HG02884 (cell line): ENCODE data around the gene BCAM.
"Not testable (repeated sequence)": the region's sequence is repeated elsewhere in the genome, so short reads cannot be mapped to it uniquely, and the experiment has no call there.

Source experiments
- ATAC-seq: cut with Tn5 transposase; IDR thresholded peaks from one replicate; pipeline ENCODE4 v1.9.1; 2021; ENCODE audit warnings: mild to moderate bottlenecking, moderate library complexity; ENCODE audit not compliant: unreplicated experiment

The BCAM gene

DNA sequence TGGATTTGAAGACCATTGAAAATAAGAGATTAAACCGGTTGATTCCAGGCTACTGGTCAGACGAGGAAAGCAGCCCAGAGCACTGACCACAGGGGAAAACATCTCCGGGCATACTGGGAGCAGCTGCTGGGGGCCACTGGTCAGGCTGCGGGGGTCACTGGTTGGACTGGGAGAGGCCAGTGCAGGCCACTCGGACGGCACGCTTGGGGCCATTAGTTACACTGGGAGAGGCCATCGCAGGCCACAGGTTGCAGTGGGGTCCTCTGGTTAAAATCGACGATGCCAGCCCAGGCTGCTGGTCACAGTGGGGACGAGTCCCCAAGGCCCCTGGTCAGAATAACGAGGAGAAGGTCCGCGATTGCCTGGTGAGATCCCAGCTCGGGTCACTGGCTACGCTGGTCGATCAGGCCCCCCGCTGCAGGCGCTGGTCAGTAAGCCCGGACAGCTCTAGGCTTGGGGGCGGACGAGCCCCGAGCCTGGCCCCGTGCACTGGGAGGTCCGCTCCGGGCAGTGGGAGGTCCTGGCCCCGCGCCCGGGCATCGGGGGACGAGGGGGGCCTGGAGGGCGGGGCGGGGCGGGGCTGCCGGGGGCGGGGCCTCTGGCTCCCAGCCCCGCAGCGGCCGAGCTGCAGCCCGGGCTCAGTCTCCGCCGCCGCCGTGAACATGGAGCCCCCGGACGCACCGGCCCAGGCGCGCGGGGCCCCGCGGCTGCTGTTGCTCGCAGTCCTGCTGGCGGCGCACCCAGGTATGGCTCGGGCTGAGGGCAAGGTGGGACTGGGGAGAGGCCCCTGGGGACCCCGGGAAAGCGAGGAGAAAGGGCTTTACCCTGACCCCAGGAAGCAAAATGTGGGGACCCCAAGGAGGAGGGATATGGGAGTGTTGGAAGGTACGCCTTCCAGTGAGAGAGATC, at the start of gene BCAM:
TSS of gene BCAM (plus strand) at position 641 of the 909 bp plus-strand sequence. CDS start at position 663, 22 bp downstream.
- no peak for ATAC-seq

DNA sequence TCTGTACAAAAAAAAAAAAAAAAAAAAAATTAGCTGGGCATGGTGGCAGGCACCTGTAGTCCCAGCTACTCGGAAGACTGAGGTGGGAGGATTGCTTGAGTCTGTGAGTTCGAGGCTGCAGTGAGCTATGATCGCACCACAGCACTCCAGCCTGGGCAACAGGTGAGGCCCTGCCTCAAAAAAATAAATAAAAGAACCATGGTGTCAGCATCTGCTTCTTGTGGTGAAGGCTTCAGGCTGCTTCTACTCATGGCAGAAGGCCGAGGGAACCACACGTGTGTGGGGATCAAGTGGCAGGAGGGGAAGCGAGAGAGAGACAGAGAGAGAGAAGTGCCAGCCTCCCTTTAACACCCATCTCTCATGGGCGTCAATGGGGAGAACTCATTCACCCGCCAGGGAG, 46.9 kb upstream of the BCAM start:
- ATAC-seq: no peak

DNA sequence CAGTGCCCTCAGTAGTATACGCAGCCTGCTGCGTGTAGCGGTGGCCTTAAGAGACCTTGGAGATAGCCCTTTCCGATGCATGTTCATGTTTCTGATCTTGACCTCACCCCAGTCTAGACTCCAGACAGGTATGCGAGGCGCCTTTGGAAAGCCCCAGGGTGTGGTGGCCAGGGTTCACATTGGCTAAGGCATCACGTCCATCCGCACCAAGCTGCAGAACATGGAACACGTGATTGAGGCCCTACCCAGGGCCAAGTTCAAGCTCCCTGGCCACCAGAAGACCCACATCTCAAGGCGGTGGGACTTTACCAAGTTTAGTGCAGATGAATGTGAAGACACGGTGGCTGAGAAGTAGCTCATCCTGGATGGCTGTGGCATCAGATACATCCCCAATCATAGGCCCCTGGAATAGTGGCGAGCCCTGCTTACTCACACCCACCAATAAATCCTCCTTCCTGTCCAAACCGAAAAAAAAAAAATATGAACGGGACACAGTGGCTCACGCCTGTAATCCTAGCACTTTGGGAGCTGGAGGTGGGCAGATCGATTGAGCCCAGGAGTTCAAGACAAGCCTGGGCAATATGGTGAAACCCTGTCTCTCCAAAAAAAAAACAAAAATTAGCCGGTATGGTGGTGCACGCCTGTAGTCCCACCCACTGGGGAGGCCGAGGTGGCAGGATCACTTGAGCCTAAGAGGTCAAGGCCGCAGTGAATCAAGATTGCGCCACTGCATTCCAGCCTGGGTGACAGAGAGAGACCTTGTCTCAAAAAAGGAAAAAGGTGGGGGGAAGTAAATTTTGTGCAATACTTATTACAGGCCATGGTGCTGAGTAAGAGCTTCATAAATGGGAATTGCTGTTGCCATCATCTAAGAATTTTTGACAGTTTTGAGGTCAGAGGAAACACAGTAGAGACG, 43.6 kb upstream of the BCAM start:
- ATAC-seq: no peak

- ATAC-seq: no peak
Observed at GRCh38 chr19:44765949-44766335, 43.0 kb upstream of the BCAM start.

DNA sequence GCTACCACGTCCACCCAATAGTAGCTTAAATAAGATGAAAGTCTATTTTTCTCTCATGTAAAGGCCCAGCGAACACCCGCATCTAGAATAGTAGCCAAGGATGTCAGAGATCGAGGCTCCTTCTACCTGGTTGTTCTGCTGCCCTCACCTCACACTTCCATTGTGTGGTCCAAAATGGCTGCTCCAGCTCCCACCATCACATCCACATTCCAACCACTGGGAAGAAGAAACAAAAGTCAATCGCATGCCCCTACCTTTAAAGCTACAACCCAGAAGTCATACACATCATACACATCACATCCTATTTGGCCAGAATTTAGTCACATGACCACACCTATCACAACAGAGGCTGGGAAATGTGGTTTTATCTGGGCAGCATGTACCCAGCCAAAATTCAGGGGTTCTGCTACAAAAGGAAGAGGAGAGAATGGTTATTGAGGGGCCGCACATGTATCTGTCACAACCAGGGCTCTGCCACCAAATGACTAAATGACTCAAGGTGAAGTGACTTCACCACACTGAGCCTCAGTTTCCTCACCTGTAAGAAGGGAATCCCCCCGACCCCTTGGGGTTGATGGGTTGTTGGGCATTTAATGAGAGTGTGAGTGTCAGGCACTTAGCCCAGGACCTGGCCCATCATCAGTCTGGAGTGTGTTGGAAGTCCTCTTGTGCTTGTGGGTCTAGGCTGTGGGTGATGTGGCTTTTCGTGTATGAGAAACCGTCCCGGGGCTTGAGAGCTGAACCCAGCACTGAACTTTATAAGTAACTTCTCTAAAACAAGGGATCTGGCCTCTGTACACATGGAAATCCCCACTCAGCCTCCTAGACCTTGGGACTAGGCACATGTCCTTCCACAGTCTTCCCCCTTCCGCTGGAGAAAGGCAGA, 41.4 kb upstream of the BCAM start:
- no peak for ATAC-seq

GRCh38 chr19:44770550-44771257, 38.2 kb upstream of the BCAM start:
- ATAC-seq: peak; percentile 95

DNA sequence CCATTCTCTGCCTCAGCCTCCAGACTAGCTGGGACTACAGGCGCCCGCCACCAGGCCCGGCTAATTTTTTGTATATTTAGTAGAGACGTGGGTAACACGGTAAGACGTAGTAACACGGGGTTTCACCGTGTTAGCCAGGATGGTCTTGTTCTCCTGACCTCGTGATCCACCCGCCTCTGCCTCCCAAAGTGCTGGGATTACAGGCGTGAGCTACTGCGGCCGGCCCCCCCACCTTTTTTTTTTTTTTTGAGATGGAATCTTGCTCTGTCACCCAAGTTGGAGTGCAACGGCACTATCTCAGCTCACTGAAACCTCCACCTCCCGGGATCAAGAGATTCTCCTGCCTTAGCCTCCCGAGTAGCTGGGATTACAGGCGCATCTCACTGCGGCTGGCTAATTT, 36.8 kb upstream of the BCAM start:
- ATAC-seq: not testable (repeated sequence)

DNA sequence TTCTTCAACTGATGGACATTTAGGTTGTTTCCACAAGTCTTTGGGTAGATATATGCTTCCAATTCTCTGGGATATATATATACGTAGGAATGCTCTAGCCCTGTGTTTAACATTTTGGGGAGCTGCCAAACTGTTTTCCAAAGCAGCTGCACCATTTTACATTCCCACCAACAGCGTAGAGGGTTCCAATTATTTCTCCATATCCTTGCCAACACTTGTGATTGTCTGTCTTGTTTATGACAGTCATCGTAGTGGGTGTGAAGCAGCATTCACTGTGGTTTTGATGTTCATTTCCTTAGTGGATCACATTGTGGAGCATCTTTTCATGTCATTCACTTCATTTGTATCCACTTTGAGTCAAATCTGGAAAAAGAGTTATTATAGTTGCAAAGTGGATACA, 35.9 kb upstream of the BCAM start:
- ATAC-seq: no peak

- no peak for ATAC-seq
Observed at GRCh38 chr19:44775676-44776240, 33.1 kb upstream of the BCAM start.

- ATAC-seq: no peak
Observed at GRCh38 chr19:44776402-44777096, 32.4 kb upstream of the BCAM start.

- no peak for ATAC-seq
Observed at GRCh38 chr19:44777715-44778347, 31.1 kb upstream of the BCAM start, which contains the start of gene CBLC. Gene CBLC (plus strand): TSS chr19:44777890. CDS start chr19:44777932, 42 bp downstream.

GRCh38 chr19:44779150-44779549, 29.8 kb upstream of the BCAM start:
- ATAC-seq: no peak

DNA sequence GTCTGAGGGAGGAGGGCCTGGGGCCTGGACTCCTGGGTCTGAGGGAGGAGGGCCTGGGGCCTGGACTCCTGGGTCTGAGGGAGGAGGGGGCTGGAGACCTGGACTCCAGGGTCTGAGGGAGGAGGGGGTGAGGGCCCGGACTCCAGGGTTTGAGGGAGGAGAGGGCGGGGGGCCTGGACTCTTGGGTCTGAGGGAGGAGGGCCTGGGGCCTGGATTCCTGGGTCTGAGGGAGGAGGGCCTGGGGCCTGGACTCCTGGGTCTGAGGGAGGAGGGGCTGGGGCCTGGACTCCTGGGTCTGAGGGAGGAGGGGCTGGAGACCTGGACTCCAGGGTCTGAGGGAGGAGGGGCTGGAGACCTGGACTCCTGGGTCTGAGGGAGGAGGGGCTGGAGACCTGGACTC, 27.2 kb upstream of the BCAM start:
- ATAC-seq: not testable (repeated sequence)

- no peak for ATAC-seq
Observed at GRCh38 chr19:44782729-44783128, 26.2 kb upstream of the BCAM start.

DNA sequence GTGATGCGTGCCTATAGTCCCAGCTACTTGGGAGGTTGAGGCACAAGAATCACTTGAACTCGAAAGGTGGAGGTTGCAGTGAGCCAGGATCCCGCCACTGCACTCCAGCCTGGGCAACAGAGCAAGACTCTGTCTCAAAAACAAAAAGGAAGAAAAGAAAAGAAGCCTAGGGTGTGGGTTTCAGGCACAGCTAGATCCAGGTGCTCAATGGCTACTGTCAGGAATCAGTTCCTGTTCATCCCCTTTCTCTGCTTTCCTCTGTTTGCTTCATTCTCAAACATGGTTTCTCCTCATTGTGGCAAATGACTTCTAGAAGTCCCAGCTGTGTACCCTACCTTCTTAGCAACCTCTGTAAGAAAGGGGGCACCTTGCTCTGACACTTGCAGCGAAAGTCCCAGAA, 25.4 kb upstream of the BCAM start:
- ATAC-seq: no peak

DNA sequence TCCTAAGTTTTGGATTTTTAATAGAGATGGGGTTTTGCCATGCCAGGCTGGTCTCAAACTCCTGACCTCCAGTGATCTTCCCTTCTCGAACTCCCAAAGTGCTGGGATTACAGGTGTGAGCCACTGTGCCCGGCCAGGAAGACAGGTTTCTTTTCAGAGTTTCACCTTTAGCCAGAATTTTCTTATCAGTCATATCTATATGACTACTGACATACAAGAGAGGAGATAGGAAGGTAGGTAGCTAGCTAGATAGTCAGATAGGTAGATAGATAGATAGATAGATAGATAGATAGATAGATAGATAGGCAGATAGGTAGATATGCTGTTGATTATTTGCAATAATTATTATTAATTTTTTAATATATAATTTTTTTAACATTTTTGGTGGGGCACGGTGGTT, 23.6 kb upstream of the BCAM start:
- ATAC-seq: no peak

DNA sequence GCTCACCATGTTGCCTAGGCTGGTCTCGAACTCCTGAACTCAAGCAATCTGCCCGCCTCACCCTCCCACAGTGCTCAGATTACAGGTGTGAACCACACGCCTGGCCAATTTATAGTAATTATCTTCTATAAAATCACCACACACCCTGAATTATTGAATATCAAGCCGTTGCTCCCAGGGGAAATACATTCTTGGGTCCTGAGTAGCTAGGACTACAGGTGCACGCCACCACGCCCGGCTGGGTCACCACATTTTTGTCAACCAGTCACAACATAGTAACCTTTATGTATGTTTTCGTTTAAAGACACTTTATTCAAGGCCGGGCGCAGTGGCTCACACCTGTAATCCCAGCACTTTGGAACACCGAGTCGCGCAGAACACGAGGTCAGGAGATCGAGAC, 22.9 kb upstream of the BCAM start:
- ATAC-seq: no peak

- ATAC-seq: no peak
Observed at GRCh38 chr19:44788971-44789370, 19.9 kb upstream of the BCAM start.
